NCI-H2227 (cell line): ENCODE measurements around the gene DGKH.
A peak's percentile ranks its signal among the peaks of the same experiment; 100 is the strongest.
"Not testable (repeated sequence)": the region's sequence is repeated elsewhere in the genome, so short reads cannot be mapped to it uniquely, and the experiment has no call there.

ENCODE experiments used
- DNase-seq: peaks from one replicate; lab custom pipeline; 2025; ENCODE audit not compliant: unreplicated experiment; lab: John Stamatoyannopoulos, UW

DGKH gene

GRCh38 chr13:42163338-42163737 lies 114.9 kb downstream of the DGKH start:
- not testable (repeated sequence) for DNase-seq

- DNase-seq: not testable (repeated sequence)
Measured at GRCh38 chr13:42163910-42164309, 115.5 kb downstream of the DGKH start.

- DNase-seq: no peak
Measured at GRCh38 chr13:42164557-42165125, 116.2 kb downstream of the DGKH start.

- no peak for DNase-seq
Measured at GRCh38 chr13:42168496-42168895, 120.0 kb downstream of the DGKH start.

- no peak for DNase-seq
Measured at GRCh38 chr13:42170029-42170428, 121.6 kb downstream of the DGKH start.

GRCh38 chr13:42173789-42174343 lies 125.4 kb downstream of the DGKH start:
- no peak for DNase-seq

- no peak for DNase-seq
Measured at GRCh38 chr13:42174344-42175162, 126.1 kb downstream of the DGKH start.

GRCh38 chr13:42176294-42176693 lies 127.8 kb downstream of the DGKH start:
- no peak for DNase-seq

GRCh38 chr13:42177189-42177588 lies 128.7 kb downstream of the DGKH start:
- no peak for DNase-seq

GRCh38 chr13:42181381-42181953 lies 133.0 kb downstream of the DGKH start:
- DNase-seq: no peak

- DNase-seq: no peak
Measured at GRCh38 chr13:42189061-42189460, 140.6 kb downstream of the DGKH start.

- DNase-seq: no peak
Measured at GRCh38 chr13:42190529-42190928, 142.1 kb downstream of the DGKH start.

- no peak for DNase-seq
Measured at GRCh38 chr13:42211704-42212464, 163.4 kb downstream of the DGKH start.

- DNase-seq: no peak
Measured at GRCh38 chr13:42214446-42214845, 166.0 kb downstream of the DGKH start.

GRCh38 chr13:42215578-42216421 lies 167.4 kb downstream of the DGKH start:
- DNase-seq: peak; percentile 27

- DNase-seq: no peak
Measured at GRCh38 chr13:42216422-42216735, 167.9 kb downstream of the DGKH start.

- no peak for DNase-seq
Measured at GRCh38 chr13:42218576-42218975, 170.1 kb downstream of the DGKH start.

- no peak for DNase-seq
Measured at GRCh38 chr13:42219051-42219450, 170.6 kb downstream of the DGKH start.

GRCh38 chr13:42219876-42220275 lies 171.4 kb downstream of the DGKH start:
- no peak for DNase-seq

- no peak for DNase-seq
Measured at GRCh38 chr13:42221121-42221765, 172.8 kb downstream of the DGKH start.
